ENCODE data around the gene C2CD5. TPM values are rescaled to one million over a fixed set of nuclear protein-coding genes. Genes with fewer than 3 reads are reported as not detected.

The C2CD5 gene
- total and polyA plus RNA-seq, 2 donors from 2014 or later: 19.4 to 48.4 TPM

- intact Hi-C loops (cut with DNase I): no loop called here
These were observed 130.8 kb downstream of the C2CD5 start for GRCh38 chr12:22413592-22413991.

GRCh38 chr12:22412581-22412980, 131.8 kb downstream of the C2CD5 start:
- FAIRE-seq (no peak), DNase-seq (no peak)
- Histone ChIP-seq H3K27me3 (ENCODE audit: control insufficient read depth, insufficient read depth, low read length) (no peaks in the 10 kb centered on the region), H3K4me3 (ENCODE audit: low read length in 3 of 3) (no peak overlapping the region), H3K4me1 (ENCODE audit: control insufficient read depth in 2 of 3, insufficient read depth in 2 of 3, low read depth in 1 of 3, low read length in 3 of 3) (peaks cover 0 to 7% (median 0%) of the 10 kb centered on the region in 3 donors), H3K9me3 (ENCODE audit: control insufficient read depth in 2 of 3, insufficient read depth in 1 of 3, low read length in 3 of 3) (no peaks in the 10 kb centered on the region), H3K27ac (ENCODE audit: low read depth in 2 of 2, low read length in 2 of 2) (no peak overlapping the region), H3K9ac (ENCODE audit: low read length in 3 of 3) (no peak overlapping the region), H3K36me3 (ENCODE audit: control insufficient read depth in 2 of 3, insufficient read depth in 3 of 3, low read length in 3 of 3) (no peaks in the 10 kb centered on the region)
- intact Hi-C loops (cut with DNase I): no loop called here
- TF ChIP-seq CTCF (IDR thresholded peaks at IDR 0.05; ENCODE audit: borderline replicate concordance, extremely low read depth, insufficient read depth): no peak

More at GRCh38 chr12:22413592-22413991, 130.8 kb downstream of the C2CD5 start:
- DNase-seq: no peak
- Histone ChIP-seq H3K4me1 (ENCODE audit: control insufficient read depth in 2 of 3, insufficient read depth in 2 of 3, low read depth in 1 of 3, low read length in 3 of 3) (peaks cover 0 to 7% (median 0%) of the 10 kb centered on the region in 3 donors), H3K4me3 (ENCODE audit: low read length in 3 of 3) (no peak overlapping the region), H3K36me3 (ENCODE audit: control insufficient read depth in 2 of 3, insufficient read depth in 3 of 3, low read length in 3 of 3) (no peaks in the 10 kb centered on the region), H3K9me3 (ENCODE audit: control insufficient read depth in 2 of 3, insufficient read depth in 1 of 3, low read length in 3 of 3) (no peaks in the 10 kb centered on the region), H3K9ac (ENCODE audit: low read length in 3 of 3) (no peak overlapping the region), H3K27me3 (ENCODE audit: control insufficient read depth, insufficient read depth, low read length) (no peaks in the 10 kb centered on the region), H3K27ac (ENCODE audit: low read depth in 2 of 2, low read length in 2 of 2) (no peak overlapping the region)
- no peak for TF ChIP-seq CTCF (IDR thresholded peaks at IDR 0.05; ENCODE audit: borderline replicate concordance, extremely low read depth, insufficient read depth)
- no peak for FAIRE-seq

- Histone ChIP-seq H3K9me3 (ENCODE audit: control insufficient read depth in 2 of 3, insufficient read depth in 1 of 3, low read length in 3 of 3) (no peaks in the 10 kb centered on the region), H3K36me3 (ENCODE audit: control insufficient read depth in 2 of 3, insufficient read depth in 3 of 3, low read length in 3 of 3) (no peaks in the 10 kb centered on the region), H3K4me1 (ENCODE audit: control insufficient read depth in 2 of 3, insufficient read depth in 2 of 3, low read depth in 1 of 3, low read length in 3 of 3) (peaks cover 0 to 7% (median 0%) of the 10 kb centered on the region in 3 donors), H3K27me3 (ENCODE audit: control insufficient read depth, insufficient read depth, low read length) (no peaks in the 10 kb centered on the region), H3K27ac (ENCODE audit: low read depth in 2 of 2, low read length in 2 of 2) (no peak overlapping the region), H3K4me3 (ENCODE audit: low read length in 3 of 3) (no peak overlapping the region), H3K9ac (ENCODE audit: low read length in 3 of 3) (no peak overlapping the region)
- no peak for TF ChIP-seq CTCF (IDR thresholded peaks at IDR 0.05; ENCODE audit: borderline replicate concordance, extremely low read depth, insufficient read depth)
- no peak for FAIRE-seq
- intact Hi-C loops (cut with DNase I): no loop called here
- DNase-seq: peak in 2 of 5 donors; percentile 29 to 30
These were observed 133.9 kb downstream of the C2CD5 start for GRCh38 chr12:22410486-22410885.

Measured in kidney (tissue), 14 donors.